EL (cell line): Measurements from ENCODE around the gene DOCK4.

Experiments
- DNase-seq: peaks from one replicate; pipeline ENCODE4 v3.0.0-alpha.2; 2016

Gene DOCK4

DNA sequence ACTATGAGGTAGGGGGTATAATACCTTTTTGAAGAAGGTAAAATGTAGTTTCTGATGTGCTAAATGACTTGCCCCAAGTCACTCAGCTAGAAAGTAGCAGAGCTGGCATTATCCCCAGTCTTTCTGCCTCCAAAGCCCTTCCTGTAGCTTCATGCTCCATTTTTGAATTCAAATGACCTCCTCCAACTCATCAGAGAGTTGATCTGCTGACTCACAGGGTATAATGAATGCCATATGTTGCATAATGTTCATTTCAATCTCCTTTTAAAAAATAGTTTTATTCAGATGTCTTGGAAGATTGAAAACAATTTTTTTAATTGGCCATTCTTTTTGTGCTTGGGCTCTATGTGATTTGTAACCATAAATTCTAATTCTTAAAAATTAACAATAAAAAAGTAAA lies 371.1 kb downstream of the DOCK4 start:
- peak; percentile 83 for DNase-seq

GRCh38 chr7:111834367-111834766 lies 371.8 kb downstream of the DOCK4 start:
- no peak for DNase-seq

DNA sequence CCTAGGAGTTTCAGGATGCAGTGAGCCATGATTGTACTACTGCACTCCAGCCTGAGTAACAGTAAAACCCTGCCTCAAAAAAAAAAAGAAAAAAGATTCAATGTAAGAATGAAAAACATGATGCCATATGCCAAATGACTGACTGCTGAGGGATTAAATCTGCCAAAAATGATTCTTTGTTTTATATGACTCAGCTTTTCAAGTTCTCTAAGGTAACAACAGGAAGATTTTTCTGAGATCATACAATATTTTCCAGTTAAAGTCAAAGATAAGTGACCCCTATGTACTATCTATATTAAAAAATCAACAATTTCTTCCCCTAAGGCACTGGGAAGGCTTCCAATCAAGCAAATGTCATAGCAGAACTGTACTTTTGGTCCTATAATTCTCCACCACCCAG lies 372.7 kb downstream of the DOCK4 start:
- DNase-seq: peak; percentile 22

DNA sequence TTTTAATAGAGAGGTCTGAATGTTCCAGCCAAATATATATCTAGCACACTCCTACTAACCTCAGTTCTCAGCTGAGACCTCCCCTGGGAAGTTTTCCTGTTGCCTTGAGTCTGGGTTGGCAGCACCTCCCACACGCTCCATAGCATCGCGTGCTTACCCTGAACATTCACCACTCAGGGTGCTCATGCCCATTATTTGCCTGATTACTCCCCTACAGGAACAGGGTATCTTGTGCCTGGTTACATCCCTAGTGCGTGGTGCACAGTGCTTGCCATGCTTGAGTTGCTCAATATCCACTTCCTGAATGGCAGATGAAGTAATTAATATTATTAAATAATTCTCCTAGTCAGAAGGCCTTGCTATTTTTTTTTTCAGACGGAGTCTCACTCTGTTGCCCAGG lies 374.0 kb downstream of the DOCK4 start:
- no peak for DNase-seq

DNA sequence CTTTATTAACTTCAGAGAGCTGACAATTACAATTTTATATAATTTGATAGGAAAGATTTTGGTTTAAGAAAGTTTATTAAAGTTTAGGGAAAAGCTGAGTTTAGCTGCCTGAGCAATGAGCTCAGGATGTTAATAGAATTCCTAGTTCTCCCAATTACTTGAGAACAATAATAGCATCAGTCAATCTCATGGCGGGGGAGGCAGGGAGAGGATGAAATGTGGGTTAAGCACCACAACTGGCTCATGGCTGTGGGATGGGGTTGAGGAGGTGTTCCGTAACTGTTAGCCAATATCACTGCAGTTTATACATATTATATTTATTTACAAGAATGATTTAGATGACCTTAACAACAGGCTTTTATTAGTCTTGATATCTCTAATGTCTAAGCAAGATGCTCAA lies 377.0 kb downstream of the DOCK4 start:
- no peak for DNase-seq

- DNase-seq: peak; percentile 66
Measured at GRCh38 chr7:111827863-111828504, 378.2 kb downstream of the DOCK4 start.

DNA sequence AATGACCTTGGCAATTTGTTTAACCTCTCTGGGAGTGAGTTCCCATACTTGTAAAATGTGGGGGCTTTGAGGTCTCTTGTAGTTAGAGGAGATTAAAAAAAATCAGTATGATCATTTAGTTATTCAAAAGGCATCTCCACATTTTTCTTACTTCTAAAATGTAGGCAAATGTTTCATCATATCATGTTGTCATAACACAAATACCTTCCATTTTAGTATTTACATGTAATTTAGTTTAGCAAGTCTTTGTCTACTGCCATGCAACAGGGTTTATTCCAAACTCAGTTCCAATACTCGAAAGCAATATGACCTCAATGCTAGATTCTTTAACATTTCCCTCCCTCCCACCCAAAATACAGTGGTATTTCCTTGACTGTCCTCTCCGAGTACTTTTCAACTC lies 381.2 kb downstream of the DOCK4 start:
- DNase-seq: no peak

- DNase-seq: no peak
Measured at GRCh38 chr7:111823826-111824225, 382.4 kb downstream of the DOCK4 start.

- DNase-seq: no peak
Measured at GRCh38 chr7:111821046-111821445, 385.2 kb downstream of the DOCK4 start.

DNA sequence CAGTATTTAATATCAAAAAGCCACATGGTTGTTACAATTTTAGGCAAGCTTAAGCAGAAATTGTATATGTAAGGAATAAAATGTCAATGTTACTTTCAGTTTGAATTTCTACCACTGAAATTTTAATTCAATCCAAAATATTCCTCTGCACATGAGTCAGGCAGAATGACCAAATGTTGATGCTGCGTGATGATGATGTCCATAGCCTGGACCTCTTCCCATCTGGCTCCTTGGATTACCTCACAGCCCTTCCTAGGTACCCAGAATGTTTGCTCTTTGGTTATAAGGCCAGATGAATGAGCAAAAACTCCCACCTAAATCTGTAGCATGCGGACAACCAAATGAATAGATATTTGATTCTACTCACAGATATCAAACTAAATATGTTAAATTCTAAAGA lies 385.6 kb downstream of the DOCK4 start:
- DNase-seq: no peak

DNA sequence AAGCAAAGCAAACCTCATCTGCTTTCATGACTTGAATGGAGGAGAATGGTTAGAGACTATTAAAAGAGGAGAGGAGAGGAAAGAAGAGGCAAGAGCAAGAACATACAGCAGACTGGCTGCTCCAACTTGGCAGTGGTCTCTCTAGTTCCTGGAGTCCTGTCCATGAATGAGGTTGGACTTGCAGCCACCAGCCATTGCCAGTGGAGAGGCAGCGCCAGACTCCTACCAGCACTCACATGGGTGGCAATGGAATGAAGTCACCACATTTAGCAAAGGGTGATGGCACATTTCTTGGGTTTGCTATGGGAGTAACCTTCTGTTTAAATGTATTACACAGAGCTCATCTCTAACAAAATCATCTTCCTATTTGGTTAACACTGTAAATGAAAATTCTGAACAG lies 386.1 kb downstream of the DOCK4 start:
- DNase-seq: no peak

DNA sequence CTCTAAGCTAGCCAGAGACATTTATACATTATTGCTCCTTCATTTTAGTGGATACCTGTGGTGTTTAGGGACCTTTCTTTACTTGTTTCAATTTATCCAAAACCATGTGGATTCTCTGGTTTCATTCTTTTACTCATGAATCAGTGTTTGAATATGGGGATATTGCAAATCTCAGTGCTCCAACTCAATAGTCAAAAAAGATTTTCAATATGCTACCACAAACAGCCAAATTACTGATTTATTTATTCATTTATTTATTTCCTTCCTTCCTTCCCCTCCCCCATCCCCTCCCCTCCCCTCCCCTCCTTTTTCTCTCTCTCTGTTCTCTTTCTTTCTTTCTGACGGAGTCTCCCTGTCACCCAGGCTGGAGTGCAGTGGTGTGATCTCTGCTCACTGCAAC lies 390.8 kb downstream of the DOCK4 start:
- no peak for DNase-seq

DNA sequence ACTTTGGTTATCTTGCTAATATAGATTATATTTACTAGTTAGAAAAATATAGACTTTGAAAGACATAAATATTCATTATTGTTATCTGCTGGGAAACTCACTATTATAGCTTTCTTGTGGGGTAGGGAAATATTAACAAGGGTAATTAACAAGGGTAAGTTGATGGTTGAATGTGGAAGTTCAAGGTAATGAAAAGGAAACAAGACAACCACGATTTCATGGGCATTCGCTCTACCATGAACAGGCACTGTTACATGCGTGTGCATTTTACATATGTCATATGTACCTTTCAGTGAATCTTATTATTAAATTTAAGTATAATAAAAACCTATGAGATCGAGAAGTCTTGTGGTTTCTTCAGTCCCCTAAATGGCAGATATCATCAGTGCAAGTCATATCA lies 392.9 kb downstream of the DOCK4 start:
- no peak for DNase-seq

GRCh38 chr7:111806232-111806631 lies 400.0 kb downstream of the DOCK4 start:
- DNase-seq: no peak

- DNase-seq: peak; percentile 42
Measured at GRCh38 chr7:111803015-111803758, 403.0 kb downstream of the DOCK4 start.

DNA sequence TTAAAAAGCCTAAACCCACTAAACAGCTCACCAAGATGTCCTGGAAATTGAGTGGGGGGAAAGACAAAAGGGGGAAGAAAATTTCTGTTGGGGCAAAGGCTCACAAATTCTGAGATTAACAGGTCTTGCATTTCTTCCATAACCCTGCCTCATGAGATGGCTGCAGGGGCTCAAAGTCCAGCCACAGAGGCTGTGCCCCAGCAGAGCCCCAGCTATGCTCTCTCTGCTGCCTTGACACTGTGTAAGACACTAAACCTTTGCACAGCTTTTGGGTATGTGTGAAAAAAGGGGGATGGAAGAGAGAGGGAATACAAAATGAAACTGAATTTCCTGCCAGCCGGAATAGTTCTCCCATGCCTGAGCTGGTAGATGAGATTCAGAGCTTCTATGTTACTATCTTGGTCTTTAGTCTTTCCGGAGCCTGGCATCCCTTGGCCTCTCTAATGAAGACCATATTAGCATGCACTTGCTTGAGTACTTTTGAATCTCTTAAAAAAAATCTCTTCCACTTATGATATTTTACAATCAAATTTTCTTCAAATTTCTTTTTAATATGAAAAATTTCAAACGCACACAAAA lies 403.9 kb downstream of the DOCK4 start:
- no peak for DNase-seq

DNA sequence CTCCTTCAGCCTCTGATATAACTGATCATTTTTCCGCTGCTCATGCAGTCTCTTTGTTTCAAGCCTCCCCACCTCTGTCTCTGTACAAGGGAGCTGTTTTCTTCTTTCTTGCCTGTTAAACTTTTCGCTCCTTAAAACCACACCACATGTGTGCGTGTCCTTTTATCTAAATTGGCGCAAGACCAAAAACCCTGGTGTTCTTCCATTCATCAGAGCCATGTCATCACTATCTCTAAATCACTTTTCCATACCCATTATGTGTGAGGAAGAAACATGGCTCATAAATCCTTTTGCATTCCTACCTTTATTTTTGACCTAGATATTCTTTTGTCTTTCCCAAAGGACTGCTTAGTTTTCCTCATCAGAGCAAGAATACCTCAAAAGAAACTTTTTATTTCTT lies 404.9 kb downstream of the DOCK4 start:
- no peak for DNase-seq

GRCh38 chr7:111796671-111797070 lies 409.5 kb downstream of the DOCK4 start:
- DNase-seq: peak; percentile 3

- DNase-seq: peak; percentile 6
Measured at GRCh38 chr7:111789870-111790269, 416.3 kb downstream of the DOCK4 start.

DNA sequence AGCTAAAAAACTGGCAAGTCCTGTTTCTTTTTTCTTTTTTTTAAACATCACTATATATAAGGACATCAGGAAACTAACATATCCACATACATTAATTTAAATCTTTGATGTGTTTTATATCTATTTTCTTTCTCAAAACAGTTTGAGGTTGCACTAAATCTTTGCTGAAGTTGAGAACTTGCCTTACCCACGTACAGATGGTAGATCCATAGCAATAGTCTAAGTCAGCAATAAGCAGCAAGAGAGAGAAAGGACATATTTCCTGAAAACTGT lies 417.2 kb downstream of the DOCK4 start:
- no peak for DNase-seq

- DNase-seq: no peak
Measured at GRCh38 chr7:111788286-111789047, 417.7 kb downstream of the DOCK4 start.

DNA sequence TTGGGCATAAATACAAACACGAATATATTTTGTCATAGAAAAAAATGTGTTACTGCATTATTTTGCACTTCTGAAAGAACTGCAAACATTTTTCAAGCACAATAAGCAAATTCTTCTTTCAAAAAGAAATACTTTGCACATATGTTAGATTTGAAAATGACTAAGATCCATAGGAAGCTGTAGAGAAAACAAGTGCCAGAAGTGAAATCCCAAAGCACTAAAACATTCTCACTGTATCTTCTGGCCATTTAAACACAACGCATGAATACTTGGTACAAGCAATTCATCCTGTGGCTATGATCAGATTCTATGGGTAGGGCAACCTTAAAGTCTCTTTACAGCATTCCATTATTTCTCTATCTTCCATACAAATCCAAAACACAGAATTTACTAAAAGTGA lies 418.5 kb downstream of the DOCK4 start:
- no peak for DNase-seq

GRCh38 chr7:111787099-111787498 lies 419.1 kb downstream of the DOCK4 start:
- no peak for DNase-seq

DNA sequence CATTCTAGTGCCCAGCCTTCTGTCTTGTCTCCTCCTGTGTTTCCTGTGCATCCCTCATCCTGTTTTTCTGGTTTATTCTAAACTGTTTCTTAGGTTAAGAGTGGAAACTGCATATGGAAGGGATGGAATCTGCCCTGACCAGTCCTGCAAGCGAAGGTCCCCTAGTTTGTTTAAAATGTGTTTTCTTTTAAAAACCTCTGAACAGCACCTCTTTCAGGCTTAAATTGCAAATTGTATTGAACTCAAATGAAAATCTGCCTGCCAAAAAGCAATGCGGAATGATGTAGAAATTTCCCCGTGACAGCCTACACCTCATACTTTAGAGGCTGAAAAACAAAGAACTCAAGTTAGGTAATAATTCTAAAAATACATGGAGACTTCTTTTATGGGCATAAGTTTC lies 421.1 kb downstream of the DOCK4 start:
- no peak for DNase-seq
